K562 (cell line): Measurements from ENCODE around the gene DNM1. TPM values are rescaled to one million over a fixed set of nuclear protein-coding genes. Genes with fewer than 3 reads are reported as not detected.

Experiments used
- AFF4 ChIP-seq: sonication (generic); formaldehyde crosslinking; IDR thresholded peaks from 2 replicates; pipeline ENCODE4 v1.8.0; 2023; ENCODE audit warnings: mild to moderate bottlenecking, missing genetic modification reagents
- CEBPZ ChIP-seq: fragments of 150-350 bp; IDR thresholded peaks from 2 replicates; pipeline ENCODE4 v1.6.1; 2014; ENCODE audit warnings: low read depth, mild to moderate bottlenecking, low read length, borderline replicate concordance
- EP400 ChIP-seq: fragments of 450-650 bp; IDR thresholded peaks from 2 replicates; pipeline ENCODE4 v1.6.1; 2017; ENCODE audit warnings: antibody characterized with exemption, mild to moderate bottlenecking, moderate library complexity
- GMEB1 ChIP-seq: fragments of 250-450 bp; sonication (Bioruptor Pico); IDR thresholded peaks from 2 replicates; pipeline ENCODE4 v1.4.0; 2020; ENCODE audit warnings: mild to moderate bottlenecking
- HIVEP1 ChIP-seq: fragments of 250-450 bp; sonication (Bioruptor Pico); IDR thresholded peaks from 2 replicates; pipeline ENCODE4 v1.4.0; 2020; ENCODE audit warnings: mild to moderate bottlenecking
- MYC ChIP-seq, 2 experiments: fragments of 250-450 bp in 1 of 2; sonication (Bioruptor Pico) in 1 of 2; IDR thresholded peaks; 2 replicates each; pipeline versions ENCODE4 v1.5.1 to v1.6.1; 2012 to 2021; ENCODE audit warnings: low read depth in 2 of 2, borderline replicate concordance in 1 of 2, improper control_type of control experiment in 1 of 2, low read length in 1 of 2, mild to moderate bottlenecking in 1 of 2, moderate library complexity in 1 of 2
- MYNN ChIP-seq, 2 experiments: sonication (generic); formaldehyde crosslinking in 1 of 2; IDR thresholded peaks; 2 replicates each; pipeline versions ENCODE4 v1.5.0 to v1.6.1; 2016 to 2020; ENCODE audit warnings: antibody characterized with exemption in 1 of 2, missing genetic modification reagents in 1 of 2
- NRF1 ChIP-seq, 2 experiments: fragments of 450-650 bp; IDR thresholded peaks in 1 of 2; conservative IDR thresholded peaks in 1 of 2; 2 replicates each; pipeline ENCODE4 v1.6.1; 2014; ENCODE audit warnings: mild to moderate bottlenecking in 2 of 2
- OTX1 ChIP-seq: fragments of 450-650 bp; formaldehyde crosslinking; IDR thresholded peaks from 2 replicates; pipeline ENCODE4 v1.4.0; 2022; ENCODE audit warnings: mild to moderate bottlenecking
- SIX5 ChIP-seq, 2 experiments: IDR thresholded peaks; 2 replicates each; pipeline ENCODE4 v1.6.1; 2011; ENCODE audit warnings: low read length in 2 of 2, borderline replicate concordance in 1 of 2, low read depth in 1 of 2, mild to moderate bottlenecking in 1 of 2, moderate library complexity in 1 of 2; ENCODE audit not compliant: insufficient read depth in 1 of 2
- SMARCB1 ChIP-seq: IDR thresholded peaks from 2 replicates; pipeline ENCODE4 v1.6.1; 2011; ENCODE audit warnings: improper control_type of control experiment, low read depth; ENCODE audit not compliant: insufficient read length
- TAF1 ChIP-seq: IDR thresholded peaks from 2 replicates; pipeline ENCODE4 v1.6.1; 2011; ENCODE audit warnings: mild to moderate bottlenecking, low read length, moderate library complexity; ENCODE audit not compliant: insufficient read depth, control insufficient read depth, severe bottlenecking; ENCODE audit errors: extremely low read depth
- ZNF197 ChIP-seq: fragments of 200-800 bp; sonication (Bioruptor generic); IDR thresholded peaks from 2 replicates; pipeline ENCODE4 v1.6.1; 2016; ENCODE audit warnings: low read depth, missing genetic modification characterization, missing compliant biosample characterization
- ZNF408 ChIP-seq: fragments of 250-450 bp; sonication (Bioruptor Pico); IDR thresholded peaks from 2 replicates; pipeline ENCODE4 v1.4.0; 2020; ENCODE audit warnings: low read depth, mild to moderate bottlenecking, moderate library complexity
- polyA plus RNA-seq, 8 experiments: library from polyadenylated mRNA; depleted of rRNA in 4 of 8; stranded (reverse) in 5 of 8; unstranded in 3 of 8; fragments of >200 nt; fragmentation: Nextera tagmentation in 2 of 8; fragmentation: Illumina TruSeq in 1 of 8; extraction: Ambion mirVana in 2 of 8; extraction: Trizol in 1 of 8; gene quantifications; 2 replicates each; pipeline versions ENCODE4 v1.2.1 to v1.2.3, GENCODE V29; 2011 to 2014; ENCODE audit warnings: inconsistent platforms in 1 of 8, missing spikeins in 1 of 8
- total RNA-seq, 7 experiments: library from RNA; depleted of rRNA in 6 of 7; stranded (reverse); fragments of >200 nt in 6 of 7; fragmentation: Illumina TruSeq in 2 of 7; extraction: Trizol in 2 of 7; gene quantifications; 2 replicates each; pipeline versions ENCODE4 v1.2.1 to v1.2.3, GENCODE V29; 2011 to 2021; ENCODE audit warnings: low replicate concordance in 1 of 7
- TF ChIP-seq, protein P1 (sequence below): fragments of 450-650 bp; IDR thresholded peaks from 2 replicates; pipeline ENCODE4 v1.6.1; 2016; ENCODE audit warnings: borderline replicate concordance

The DNM1 gene
- total and polyA plus RNA-seq, 9 of the 15 experiments (the other 6 are each of a cell fraction or from before 2014, with no cell fraction given), result 0.39 to 23.1 (median 9.1) TPM

GRCh38 chr9:128276008-128276573 is 72.9 kb downstream of the DNM1 start, which contains the start of gene SWI5 (continued):
- TF ChIP-seq AFF4 (CRISPR knock-in tag), result no peak
- TF ChIP-seq MYC (IDR thresholded peaks at IDR 0.05; ENCODE audit: low read depth, low read length), result peak; percentile 87
- TF ChIP-seq MYC (CRISPR knock-in tag; IDR thresholded peaks at IDR 0.05; ENCODE audit: borderline replicate concordance, low read depth), result peak; percentile 67; the same call in 1 of the 2 replicates
- no peak for TF ChIP-seq SMARCB1
- TF ChIP-seq NRF1 (conservative IDR thresholded peaks at IDR 0.05 in 1 of 2, IDR thresholded peaks at IDR 0.05 in 1 of 2), result no peak
- no peak for TF ChIP-seq EP400
- TF ChIP-seq TAF1, result no peak
- peak; percentile 63 for TF ChIP-seq GMEB1 (CRISPR knock-in tag)
- no peak for TF ChIP-seq CEBPZ
- TF ChIP-seq SIX5 (IDR thresholded peaks at IDR 0.05; ENCODE audit: borderline replicate concordance in 1 of 2, insufficient read depth in 1 of 2, low read depth in 1 of 2, low read length in 2 of 2), result peak in 1 of 2 experiments; percentile 19; a peak in 1 of 4 replicates
- TF ChIP-seq HIVEP1 (CRISPR knock-in tag), result no peak; the same call in 1 of the 2 replicates
- TF ChIP-seq OTX1, result no peak
- TF ChIP-seq, protein P1, sequence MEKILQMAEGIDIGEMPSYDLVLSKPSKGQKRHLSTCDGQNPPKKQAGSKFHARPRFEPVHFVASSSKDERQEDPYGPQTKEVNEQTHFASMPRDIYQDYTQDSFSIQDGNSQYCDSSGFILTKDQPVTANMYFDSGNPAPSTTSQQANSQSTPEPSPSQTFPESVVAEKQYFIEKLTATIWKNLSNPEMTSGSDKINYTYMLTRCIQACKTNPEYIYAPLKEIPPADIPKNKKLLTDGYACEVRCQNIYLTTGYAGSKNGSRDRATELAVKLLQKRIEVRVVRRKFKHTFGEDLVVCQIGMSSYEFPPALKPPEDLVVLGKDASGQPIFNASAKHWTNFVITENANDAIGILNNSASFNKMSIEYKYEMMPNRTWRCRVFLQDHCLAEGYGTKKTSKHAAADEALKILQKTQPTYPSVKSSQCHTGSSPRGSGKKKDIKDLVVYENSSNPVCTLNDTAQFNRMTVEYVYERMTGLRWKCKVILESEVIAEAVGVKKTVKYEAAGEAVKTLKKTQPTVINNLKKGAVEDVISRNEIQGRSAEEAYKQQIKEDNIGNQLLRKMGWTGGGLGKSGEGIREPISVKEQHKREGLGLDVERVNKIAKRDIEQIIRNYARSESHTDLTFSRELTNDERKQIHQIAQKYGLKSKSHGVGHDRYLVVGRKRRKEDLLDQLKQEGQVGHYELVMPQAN, result no peak
- TF ChIP-seq MYNN (IDR thresholded peaks at IDR 0.05), result no peak
- TF ChIP-seq MYNN (CRISPR knock-in tag; IDR thresholded peaks at IDR 0.05), result no peak
- no peak for TF ChIP-seq ZNF408 (CRISPR knock-in tag)
- no peak for TF ChIP-seq ZNF197 (CRISPR knock-in tag)
